PFSK-1 (cell line): ENCODE results near the gene CYP27A1.

Experiments used
- FOXP2 ChIP-seq: optimal IDR thresholded peaks from 2 replicates; pipeline ENCODE3; 2011; ENCODE audit warnings: borderline replicate concordance, control low read depth, inconsistent platforms; ENCODE audit not compliant: insufficient read depth; ENCODE audit errors: extremely low read length, extremely low read depth
- POLR2AphosphoS5 ChIP-seq: IDR thresholded peaks from 2 replicates; pipeline ENCODE4 v1.6.1; 2012; ENCODE audit warnings: low read depth, mild to moderate bottlenecking, control low read depth, low read length, moderate library complexity
- SIN3A ChIP-seq: IDR thresholded peaks from 2 replicates; pipeline ENCODE4 v1.6.1; 2012; ENCODE audit warnings: mild to moderate bottlenecking, low read length, moderate library complexity, borderline replicate concordance; ENCODE audit not compliant: insufficient read depth
- TAF1 ChIP-seq: IDR thresholded peaks from 2 replicates; pipeline ENCODE4 v1.6.1; 2012; ENCODE audit warnings: low read length, control low read depth, borderline replicate concordance; ENCODE audit not compliant: insufficient read depth
- TF ChIP-seq, protein P1 (sequence below), 2 experiments: IDR thresholded peaks; 2 replicates each; pipeline versions ENCODE4 v1.6.1 to v1.8.0; 2011 to 2012; ENCODE audit warnings: low read depth in 2 of 2, low read length in 2 of 2, control low read depth in 1 of 2, inconsistent platforms in 1 of 2, mild to moderate bottlenecking in 1 of 2, moderate library complexity in 1 of 2; ENCODE audit not compliant: insufficient read depth in 1 of 2

Gene CYP27A1

GRCh38 chr2:218755198-218755566 lies 26.8 kb upstream of the CYP27A1 start:
- TF ChIP-seq SIN3A (no peak), FOXP2 (no peak), TAF1 (no peak), POLR2AphosphoS5 (no peak)
- TF ChIP-seq, protein P1, sequence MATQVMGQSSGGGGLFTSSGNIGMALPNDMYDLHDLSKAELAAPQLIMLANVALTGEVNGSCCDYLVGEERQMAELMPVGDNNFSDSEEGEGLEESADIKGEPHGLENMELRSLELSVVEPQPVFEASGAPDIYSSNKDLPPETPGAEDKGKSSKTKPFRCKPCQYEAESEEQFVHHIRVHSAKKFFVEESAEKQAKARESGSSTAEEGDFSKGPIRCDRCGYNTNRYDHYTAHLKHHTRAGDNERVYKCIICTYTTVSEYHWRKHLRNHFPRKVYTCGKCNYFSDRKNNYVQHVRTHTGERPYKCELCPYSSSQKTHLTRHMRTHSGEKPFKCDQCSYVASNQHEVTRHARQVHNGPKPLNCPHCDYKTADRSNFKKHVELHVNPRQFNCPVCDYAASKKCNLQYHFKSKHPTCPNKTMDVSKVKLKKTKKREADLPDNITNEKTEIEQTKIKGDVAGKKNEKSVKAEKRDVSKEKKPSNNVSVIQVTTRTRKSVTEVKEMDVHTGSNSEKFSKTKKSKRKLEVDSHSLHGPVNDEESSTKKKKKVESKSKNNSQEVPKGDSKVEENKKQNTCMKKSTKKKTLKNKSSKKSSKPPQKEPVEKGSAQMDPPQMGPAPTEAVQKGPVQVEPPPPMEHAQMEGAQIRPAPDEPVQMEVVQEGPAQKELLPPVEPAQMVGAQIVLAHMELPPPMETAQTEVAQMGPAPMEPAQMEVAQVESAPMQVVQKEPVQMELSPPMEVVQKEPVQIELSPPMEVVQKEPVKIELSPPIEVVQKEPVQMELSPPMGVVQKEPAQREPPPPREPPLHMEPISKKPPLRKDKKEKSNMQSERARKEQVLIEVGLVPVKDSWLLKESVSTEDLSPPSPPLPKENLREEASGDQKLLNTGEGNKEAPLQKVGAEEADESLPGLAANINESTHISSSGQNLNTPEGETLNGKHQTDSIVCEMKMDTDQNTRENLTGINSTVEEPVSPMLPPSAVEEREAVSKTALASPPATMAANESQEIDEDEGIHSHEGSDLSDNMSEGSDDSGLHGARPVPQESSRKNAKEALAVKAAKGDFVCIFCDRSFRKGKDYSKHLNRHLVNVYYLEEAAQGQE (IDR thresholded peaks at IDR 0.05; ENCODE audit: insufficient read depth in 1 of 2, low read depth in 2 of 2, low read length in 2 of 2), result no peak

- TF ChIP-seq, protein P1 (IDR thresholded peaks at IDR 0.05; ENCODE audit: insufficient read depth in 1 of 2, low read depth in 2 of 2, low read length in 2 of 2), result no peak
- TF ChIP-seq FOXP2, result no peak
- no peak for TF ChIP-seq POLR2AphosphoS5
- no peak for TF ChIP-seq TAF1
- TF ChIP-seq SIN3A, result no peak
Measured at GRCh38 chr2:218755567-218756404, 26.2 kb upstream of the CYP27A1 start.

- TF ChIP-seq, protein P1 (IDR thresholded peaks at IDR 0.05; ENCODE audit: insufficient read depth in 1 of 2, low read depth in 2 of 2, low read length in 2 of 2), result no peak
- TF ChIP-seq FOXP2, result no peak
- TF ChIP-seq POLR2AphosphoS5, result no peak
- TF ChIP-seq SIN3A, result no peak
Measured at GRCh38 chr2:218756599-218757377, 25.2 kb upstream of the CYP27A1 start.

DNA sequence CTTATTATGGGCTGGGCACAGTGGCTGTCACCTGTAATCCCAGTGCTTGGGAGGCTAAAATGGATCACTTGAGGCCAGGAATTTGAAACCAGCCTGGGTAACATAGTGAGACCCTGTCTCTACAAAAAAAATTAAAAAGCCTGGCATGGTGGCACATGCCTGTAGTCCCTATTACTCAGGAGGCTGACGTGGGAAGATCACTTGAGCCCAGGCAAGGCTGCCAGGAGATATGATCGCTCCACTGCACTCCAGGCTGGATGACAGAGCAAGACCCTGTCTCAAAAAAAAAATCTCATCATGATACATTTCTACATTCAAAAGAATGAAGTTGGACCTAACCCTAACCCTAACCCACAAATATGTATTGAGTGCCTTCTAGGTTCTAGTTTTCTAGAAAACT lies 20.2 kb upstream of the CYP27A1 start:
- no peak for TF ChIP-seq FOXP2
- TF ChIP-seq, protein P1 (IDR thresholded peaks at IDR 0.05; ENCODE audit: insufficient read depth in 1 of 2, low read depth in 2 of 2, low read length in 2 of 2), result no peak
- no peak for TF ChIP-seq SIN3A
- no peak for TF ChIP-seq POLR2AphosphoS5
- no peak for TF ChIP-seq TAF1
